DLD1 (cell line): ENCODE results near the gene TAPBPL.
"Not testable (repeated sequence)": the region's sequence is repeated elsewhere in the genome, so short reads cannot be mapped to it uniquely, and the experiment has no call there.

Source experiments
- in situ Hi-C: cut with HindIII; loops from 2 replicates; pipeline ENCODE4 v1.10.0; 2017; ENCODE audit warnings: low sequenced_read_pairs

Gene TAPBPL

DNA sequence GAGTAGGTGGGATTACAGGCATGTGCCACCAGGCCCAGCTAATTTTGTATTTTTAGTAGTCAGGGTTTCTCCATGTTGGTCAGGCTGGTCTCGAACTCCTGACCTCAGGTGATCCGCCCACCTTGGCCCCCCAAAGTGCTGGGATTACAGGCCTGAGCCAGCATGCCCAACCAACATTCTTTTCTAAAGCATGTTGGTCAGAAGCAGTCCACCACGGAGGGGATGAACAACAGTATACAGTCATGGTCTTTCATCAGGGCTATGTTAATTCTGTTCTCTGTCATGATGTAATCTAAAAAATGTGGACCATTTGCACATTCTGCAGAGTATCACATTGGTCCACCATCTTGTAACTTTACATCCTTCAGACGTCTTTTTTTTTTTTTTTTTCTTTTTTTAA is 37.6 kb downstream of the TAPBPL start:
- in situ Hi-C loops = no loop called here

DNA sequence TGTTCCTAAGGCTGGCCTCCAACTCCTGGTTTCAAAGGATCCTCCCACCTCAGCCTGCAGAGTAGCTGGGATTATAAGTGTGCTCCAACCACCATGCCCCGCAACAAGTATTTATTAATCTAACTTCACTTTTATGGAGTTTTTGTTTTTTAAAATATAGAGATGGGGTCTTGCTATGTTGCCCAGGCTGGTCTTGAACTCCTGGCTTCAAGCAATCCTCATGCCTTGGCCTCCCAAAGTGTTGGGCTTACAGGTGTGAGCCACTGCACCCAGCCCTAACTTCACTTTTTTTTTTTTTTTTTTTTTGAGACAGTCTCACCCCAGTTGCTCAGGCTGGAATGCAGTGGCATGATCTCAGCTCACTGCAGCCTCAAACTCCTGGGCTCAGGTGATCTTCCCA is 38.8 kb downstream of the TAPBPL start:
- in situ Hi-C loops = not testable (repeated sequence)

DNA sequence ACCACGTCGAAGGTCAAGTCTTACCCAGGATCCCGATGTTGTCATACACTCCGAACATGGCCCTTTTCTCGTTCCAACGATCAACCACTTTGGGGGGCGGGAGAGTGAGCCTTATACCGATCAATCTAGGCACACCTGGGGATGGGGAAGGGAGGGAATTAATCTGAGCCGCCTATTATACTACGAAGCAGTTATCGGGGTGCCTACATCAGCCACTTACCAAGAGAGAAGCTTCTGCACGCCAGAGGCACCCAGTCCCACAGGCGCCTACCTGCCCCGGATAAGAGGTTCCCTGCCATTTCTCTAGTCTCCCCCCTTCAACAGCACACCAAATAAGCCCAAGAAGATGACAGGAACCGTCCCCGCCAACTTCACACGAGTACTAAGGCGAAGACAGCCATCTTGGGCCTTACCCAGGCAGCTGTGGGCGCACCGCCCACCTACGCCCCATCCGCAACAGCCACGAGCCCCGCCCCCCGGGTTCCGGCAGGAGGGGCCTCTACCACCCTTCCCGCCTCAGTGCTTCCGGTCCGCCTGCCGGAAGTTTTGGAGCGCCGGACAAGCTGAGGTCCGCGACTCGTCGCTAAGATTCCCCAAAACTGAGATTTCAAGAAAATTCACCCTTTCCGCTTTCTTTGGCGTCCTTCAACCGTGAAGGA is 41.1 kb downstream of the TAPBPL start, which contains the start of gene MRPL51:
TSS of gene MRPL51 (minus strand) at position 425 of the 659 bp plus-strand sequence. CDS start at position 299, 126 bp downstream.
- in situ Hi-C loops = no loop called here

GRCh38 chr12:6493497-6494257 is 41.8 kb downstream of the TAPBPL start, which contains the start of gene NCAPD2:
Gene NCAPD2, plus strand, starts transcription at chr12:6494102. Its CDS starts 997 bp downstream, at chr12:6495099.
- in situ Hi-C loops = no loop called here

DNA sequence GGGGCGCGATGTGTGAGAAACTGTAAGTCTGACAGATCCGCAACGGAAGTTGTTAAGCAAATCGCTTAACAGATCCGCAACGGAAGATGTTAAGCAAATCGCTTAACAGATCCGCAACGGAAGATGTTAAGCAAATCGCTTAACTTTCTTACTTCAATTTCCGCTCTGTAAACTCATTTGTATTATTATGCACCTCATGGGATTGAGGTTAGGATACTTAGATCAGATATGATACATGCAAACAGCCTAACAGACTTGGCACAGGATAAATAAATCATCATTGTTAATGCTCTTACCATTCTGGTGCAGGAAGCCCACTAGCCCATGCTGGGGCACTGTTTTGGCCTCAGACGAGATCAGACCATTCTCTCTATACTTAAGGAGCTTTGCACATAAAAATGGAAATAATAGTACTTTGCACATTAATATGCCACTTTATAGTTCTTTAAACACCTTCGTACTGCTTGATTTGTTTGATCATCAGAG is 42.5 kb downstream of the TAPBPL start:
- in situ Hi-C loops = no loop called here

- in situ Hi-C loops = no loop called here
Measured at GRCh38 chr12:6494968-6495367, 43.1 kb downstream of the TAPBPL start.

DNA sequence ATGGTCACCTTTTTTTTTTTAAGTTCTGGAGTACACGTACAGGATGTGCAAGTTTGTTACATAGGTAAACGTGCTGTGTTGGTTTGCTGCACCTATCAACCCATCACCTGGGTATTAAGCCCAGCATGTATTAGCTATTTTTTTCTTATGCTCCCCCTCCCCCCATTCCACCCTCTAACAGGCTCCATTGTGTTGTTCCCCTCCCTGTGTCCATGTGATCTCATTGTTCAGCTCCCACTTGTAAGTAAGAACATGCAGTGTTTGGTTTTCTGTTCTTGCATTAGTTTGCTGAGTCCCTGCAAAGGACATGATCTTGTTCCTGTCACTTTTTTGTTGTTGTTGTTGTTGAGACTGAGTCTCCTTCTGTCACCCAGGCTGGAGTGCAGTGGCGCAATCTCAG is 45.4 kb downstream of the TAPBPL start:
- in situ Hi-C loops = not testable (repeated sequence)

DNA sequence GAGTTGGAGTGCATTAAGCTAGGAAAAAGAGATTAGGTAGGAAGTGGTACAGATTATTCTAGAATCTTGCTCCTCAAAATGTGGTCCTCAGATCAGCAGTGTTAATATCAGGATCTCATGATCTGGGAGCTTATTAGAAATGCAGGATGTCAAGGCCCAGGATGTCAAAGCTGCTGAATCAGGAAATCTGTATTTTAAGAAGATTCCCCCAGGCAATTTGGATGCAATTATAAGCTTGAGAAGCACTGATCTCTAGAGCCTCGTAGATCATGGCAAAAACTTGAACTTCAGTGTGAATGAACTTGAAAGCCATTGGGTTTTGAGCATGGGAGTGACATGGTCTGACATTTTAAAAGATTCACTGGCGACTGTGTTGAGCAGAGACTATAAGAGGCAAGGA is 48.6 kb downstream of the TAPBPL start:
- in situ Hi-C loops = no loop called here

GRCh38 chr12:6507102-6507998 is 55.5 kb downstream of the TAPBPL start:
- in situ Hi-C loops = no loop called here

GRCh38 chr12:6508087-6508486 is 56.2 kb downstream of the TAPBPL start:
- in situ Hi-C loops = no loop called here
